Hematopoietic multipotent progenitor cell treated with erythropoietin and hydrocortisone succinate and interleukin-3 and kit ligand, for 4 days (in vitro differentiated cells): ENCODE data around the gene EFEMP2.

Source experiments
- DNase-seq: peaks from one replicate; pipeline ENCODE4 v3.0.0-alpha.2; 2015

EFEMP2 gene

DNA sequence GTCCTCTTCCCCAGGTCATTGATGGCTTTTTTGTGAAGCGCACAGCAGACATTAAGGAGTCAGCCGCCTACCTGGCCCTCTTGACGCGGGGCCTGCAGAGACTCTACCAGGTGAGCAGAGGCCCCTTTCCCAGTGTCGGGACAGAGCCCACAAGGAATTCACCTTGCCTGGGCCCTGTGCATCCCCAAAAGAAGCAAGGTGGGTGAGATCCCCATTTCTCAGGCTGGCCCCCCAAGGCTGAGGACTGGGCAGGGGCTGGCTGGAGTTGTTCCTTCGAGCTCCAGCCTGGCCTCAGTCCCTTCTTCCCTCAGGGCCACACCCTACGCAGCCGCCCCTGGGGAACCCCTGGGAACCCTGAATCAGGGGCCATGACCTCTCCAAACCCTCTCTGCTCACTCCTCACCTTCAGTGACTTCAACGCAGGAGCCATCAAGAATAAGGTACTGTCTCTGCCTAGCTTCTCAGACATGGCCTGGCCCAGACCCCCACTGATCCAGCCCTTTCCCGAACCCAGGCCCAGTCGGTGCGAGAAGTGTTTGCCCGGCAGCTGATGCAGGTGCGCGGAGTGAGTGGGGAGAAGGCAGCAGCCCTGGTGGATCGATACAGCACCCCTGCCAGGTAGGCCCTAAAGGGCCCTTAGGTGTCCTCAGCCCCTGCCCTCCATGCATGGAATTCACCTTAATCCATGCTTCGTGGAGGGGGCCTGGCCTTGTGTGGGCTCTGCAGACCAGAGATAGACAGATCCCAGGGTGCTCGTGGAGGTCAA lies 7.7 kb downstream of the EFEMP2 start:
- no peak for DNase-seq

DNA sequence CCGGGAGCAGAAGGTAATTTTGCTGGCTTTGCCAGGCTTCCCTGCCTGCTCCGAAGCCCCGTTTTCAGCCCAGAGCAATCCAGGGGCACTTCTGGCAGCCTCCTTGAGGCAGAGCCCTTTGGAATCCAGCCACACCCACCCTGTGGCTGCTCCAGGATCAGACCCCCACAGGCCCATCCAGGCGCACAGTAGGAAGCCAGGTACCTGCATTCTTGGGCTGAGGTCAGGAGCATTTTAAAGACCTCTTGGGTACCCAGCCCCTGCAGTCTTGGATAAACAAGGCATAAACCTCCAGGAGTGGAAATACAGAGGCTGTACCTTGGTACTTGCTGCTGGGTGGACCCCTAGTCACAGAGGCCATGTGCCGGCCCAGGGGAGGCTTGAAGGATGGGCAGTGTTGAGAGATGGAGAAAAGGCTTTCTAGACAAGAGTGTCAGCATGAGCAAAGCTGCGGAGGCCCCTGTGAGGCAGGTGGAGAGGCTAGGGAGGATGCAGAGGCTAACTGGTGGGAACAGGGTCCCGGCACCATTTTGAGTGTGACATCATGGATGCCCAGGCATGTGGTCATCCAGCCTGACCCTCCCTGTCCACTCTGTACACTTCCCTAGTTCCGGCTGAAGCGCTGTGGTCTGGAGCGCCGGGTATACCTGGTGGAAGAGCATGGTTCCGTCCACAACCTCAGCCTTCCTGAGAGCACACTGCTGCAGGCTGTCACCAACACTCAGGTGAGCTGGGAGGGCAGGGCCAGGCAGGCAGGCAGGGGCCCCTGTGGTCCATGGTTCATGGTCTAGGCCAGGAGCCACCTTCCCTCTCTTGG lies 8.5 kb downstream of the EFEMP2 start:
- DNase-seq, result no peak

DNA sequence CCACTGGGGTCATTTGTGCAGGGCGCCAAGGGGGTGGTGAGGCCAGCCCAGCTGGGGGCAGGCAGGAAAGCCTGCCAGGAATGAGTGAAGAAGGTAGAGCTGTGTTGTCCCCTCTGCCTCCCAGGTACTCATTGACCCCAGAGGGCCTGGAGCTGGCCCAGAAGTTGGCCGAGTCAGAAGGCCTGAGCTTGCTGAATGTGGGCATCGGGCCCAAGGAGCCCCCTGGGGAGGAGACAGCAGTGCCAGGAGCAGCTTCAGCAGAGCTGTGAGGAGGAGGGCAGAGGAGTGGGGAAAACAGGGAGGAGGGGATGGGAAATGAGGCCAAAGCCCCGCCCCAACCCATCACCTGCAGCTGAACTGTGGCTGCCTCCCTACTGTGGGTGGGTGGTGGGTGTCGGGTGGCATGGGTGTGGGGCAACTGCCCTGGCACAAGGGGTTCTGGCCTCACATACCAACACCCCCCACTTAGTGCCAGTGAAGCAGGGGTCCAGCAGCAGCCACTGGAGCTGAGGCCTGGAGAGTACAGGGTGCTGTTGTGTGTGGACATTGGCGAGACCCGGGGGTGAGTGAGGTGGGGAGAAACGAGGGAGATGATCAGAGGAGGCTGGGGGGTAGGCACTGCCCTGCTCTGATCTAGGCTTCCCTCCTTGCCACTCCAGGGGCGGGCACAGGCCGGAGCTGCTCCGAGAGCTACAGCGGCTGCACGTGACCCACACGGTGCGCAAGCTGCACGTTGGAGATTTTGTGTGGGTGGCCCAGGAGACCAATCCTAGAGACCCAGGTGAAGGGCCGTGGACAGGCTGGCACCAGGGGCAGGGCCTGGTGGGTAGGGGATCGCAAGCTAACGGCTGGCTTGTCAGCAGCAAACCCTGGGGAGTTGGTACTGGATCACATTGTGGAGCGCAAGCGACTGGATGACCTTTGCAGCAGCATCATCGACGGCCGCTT lies 9.4 kb downstream of the EFEMP2 start:
- no peak for DNase-seq

GRCh38 chr11:65862191-65862735 lies 10.3 kb downstream of the EFEMP2 start:
- no peak for DNase-seq

- no peak for DNase-seq
Observed at GRCh38 chr11:65861533-65862183, 10.9 kb downstream of the EFEMP2 start.

- DNase-seq, result no peak
Observed at GRCh38 chr11:65861165-65861505, 11.5 kb downstream of the EFEMP2 start.

DNA sequence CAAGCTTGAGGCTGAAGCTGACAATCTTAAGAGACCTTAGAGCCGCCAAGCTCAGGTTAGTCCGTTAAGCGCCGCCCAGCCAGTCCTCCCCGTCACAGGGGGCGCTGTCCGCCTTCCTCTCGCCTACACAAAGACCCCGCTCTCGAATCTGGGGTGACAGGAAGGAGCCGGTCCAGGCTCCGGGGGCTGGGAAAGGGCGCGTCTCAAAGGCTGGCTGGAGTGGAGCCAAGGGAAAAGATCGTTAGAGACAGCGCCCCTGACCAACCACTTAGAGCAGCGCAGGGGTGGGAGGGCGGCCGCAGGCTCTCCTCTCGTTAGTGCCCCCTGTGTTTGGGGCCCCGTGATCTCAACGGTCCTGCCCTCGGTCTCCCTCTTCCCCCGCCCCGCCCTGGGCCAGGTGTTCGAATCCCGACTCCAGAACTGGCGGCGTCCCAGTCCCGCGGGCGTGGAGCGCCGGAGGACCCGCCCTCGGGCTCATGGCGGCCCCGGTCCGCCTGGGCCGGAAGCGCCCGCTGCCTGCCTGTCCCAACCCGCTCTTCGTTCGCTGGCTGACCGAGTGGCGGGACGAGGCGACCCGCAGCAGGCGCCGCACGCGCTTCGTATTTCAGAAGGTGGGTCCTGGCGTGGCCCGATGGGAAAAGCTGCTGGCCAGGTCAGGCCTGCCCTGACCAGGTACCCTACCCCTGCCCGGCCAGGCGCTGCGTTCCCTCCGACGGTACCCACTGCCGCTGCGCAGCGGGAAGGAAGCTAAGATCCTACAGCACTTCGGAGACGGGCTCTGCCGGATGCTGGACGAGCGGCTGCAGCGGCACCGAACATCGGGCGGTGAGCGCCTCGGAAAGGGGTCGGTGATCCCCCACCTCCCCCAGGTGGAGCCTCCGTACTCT lies 12.1 kb downstream of the EFEMP2 start, which contains the start of gene MUS81:
TSS of gene MUS81 (plus strand) at position 156 of the 887 bp plus-strand sequence. CDS start at position 477, 321 bp downstream.
- DNase-seq, result peak; percentile 100

- DNase-seq, result no peak
Observed at GRCh38 chr11:65859812-65860277, 12.8 kb downstream of the EFEMP2 start.

DNA sequence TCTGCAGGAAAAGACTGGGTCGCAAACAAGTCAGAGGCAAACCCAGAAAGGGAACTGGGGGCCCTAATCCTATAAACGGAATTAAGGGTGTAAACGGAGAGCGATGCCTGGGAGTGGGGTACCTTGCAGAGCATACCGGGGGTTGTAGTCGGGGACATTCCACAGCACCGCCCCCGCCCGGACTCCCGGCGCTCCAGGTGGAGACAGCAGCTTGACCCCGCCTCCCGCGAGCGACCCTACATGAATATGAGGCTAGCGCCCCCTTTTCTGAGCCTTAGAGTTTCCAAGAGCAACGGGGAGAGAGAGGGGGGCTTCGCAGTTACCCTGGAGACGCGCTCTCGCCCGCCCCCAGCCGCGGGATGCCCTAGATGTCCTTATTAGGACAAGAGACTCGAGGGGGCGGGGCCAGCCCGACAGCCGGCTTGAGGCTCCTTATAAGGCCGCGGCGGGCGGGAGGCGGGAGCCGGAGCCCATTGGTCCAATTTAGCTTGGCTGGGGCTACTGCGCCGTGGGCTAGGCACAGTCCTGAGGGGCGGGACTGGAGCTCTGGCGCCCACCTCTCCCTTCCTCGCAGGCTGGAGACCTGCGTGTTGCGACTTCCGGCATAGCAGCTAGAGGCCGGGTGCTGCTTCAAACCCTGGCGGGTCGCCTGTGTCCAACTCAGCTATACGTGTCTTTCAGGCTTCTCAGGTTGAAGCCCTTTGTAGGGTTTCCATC lies 13.3 kb downstream of the EFEMP2 start:
- DNase-seq, result peak; percentile 100

- no peak for DNase-seq
Observed at GRCh38 chr11:65858681-65859087, 13.9 kb downstream of the EFEMP2 start.

GRCh38 chr11:65857853-65858680 lies 14.5 kb downstream of the EFEMP2 start, which contains the start of gene CFL1:
CFL1 (minus strand) TSS chr11:65858180; CDS start chr11:65858099, 81 bp downstream.
- peak; percentile 99 for DNase-seq

- peak; percentile 76 for DNase-seq
Observed at GRCh38 chr11:65857500-65857852, 15.1 kb downstream of the EFEMP2 start.

DNA sequence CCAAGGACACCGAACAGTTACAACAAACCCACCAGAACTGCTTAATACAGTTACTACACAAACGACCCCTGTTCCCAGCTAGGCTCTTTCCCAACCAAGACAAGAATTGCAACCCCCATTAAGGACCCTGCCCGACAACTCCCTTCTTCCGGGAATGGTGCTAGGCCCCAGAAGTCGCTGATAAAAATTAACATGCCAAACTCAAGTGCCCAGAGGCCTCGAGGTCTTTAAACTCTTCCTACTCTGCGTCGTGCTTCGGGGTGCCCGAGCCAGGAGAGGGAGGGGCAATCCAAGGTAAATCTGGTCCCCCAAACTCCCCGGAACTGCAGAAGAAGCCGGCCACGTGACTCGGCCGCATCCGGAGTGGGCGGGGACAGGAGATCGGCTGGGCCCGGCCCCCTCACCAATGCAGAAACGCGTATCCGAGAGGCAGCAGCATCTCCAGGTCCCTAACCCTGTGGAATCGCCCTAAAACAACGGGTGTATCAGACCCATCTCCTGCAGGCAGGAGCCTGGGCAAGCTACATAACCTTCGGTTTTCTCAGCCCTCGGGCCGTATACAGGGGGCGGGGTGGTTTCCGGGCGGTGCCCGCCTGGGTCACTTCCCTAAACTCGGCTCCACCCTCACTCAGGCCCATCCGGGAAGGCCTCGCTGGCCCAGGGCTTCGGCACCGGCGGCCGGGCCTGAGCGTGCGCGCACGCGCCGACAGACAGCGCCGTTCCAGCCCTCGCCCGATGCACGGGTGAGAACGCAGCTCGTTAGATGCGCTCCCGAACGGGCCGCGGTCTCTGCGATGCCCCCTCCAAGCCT lies 15.7 kb downstream of the EFEMP2 start:
- DNase-seq, result peak; percentile 92

- DNase-seq, result no peak
Observed at GRCh38 chr11:65855927-65856363, 16.7 kb downstream of the EFEMP2 start.

DNA sequence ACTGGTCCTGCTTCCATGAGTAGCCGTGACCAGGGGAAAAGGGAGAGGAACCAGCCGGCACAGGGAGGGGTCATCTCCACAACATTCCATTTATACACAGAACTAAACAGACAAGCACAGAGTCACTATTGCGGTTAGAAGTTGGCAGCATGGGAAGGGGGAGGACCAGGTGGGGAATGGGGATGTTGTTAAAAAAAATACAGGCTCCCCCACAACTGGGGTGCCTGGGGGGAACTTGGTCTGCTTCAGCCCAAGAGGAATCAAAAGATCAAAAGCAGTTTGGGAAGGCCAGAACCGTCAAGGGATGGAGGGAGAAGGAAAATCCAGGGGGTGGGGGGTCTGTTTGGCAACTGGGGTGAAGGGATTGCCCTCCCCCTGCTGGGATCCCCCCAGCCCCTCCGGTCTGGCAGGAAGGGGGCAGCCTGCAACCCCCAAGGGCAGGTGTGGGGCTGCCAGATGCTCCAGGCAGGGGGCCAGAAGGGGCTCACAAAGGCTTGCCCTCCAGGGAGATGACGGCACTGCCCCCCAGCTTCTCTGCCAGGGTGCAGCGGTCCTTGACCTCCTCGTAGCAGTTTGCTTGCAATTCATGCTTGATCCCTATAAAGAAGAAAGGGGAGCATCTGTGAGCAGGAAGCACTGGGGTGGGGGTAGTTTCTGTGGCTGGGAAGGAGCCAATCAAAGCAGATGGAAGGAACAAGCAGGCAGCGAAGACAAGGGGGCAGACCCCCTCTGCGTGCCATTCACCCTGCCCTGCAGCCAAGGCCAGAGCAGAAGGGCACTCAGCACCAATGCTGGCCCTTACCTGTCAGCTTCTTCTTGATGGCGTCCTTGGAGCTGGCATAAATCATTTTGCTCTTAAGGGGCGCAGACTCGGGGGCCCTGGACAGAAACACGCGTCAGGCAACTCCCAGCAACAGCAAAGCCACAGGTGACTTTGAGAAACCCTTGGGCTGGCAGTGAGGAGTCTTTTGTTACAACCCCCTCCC lies 17.5 kb downstream of the EFEMP2 start:
- DNase-seq, result no peak

DNA sequence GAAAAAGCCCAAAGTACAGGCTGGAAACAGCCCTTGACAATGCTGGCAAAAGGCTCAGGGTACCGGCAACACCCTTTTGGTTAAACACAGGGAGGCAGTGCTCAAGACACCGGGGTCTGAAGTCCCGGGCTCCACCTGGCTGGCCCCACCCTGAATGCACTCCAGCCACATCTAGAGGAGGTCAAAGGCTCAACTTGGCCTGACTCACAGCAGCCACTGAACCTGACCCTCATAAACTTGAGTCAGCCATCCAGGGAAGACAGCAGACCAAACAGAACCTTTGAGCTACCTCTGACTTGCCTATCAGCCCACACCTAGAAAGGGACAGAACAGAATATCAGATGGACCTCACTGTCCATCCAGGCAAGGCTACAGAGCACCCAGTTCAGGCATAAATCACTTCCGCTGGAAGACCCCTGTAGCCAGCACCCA lies 18.4 kb downstream of the EFEMP2 start:
- no peak for DNase-seq
